RCC 7860 (cell line): ENCODE results near the gene C21orf91.

Experiments used
- DNase-seq: peaks from one replicate; pipeline ENCODE4 v3.0.0-alpha.2; 2015; ENCODE audit warnings: low spot score
- FAIRE-seq: peaks from 2 replicates; lab custom pipeline; 2012; peaks lifted over from hg19 to GRCh38; lab: Jason Lieb, UNC

The C21orf91 gene

GRCh38 chr21:17819114-17819876 is at the start of gene C21orf91:
Gene C21orf91 (minus strand): TSS chr21:17819356. CDS start chr21:17818318, 1,038 bp downstream.
- FAIRE-seq (no peak), DNase-seq (peak; percentile 64)

- FAIRE-seq (no peak), DNase-seq (no peak)
These were observed 47.4 kb upstream of the C21orf91 start for GRCh38 chr21:17866590-17866989.

- DNase-seq: no peak
- FAIRE-seq: no peak
These were observed 40.5 kb upstream of the C21orf91 start for GRCh38 chr21:17859661-17860060.

GRCh38 chr21:17858747-17859146 is 39.6 kb upstream of the C21orf91 start:
- FAIRE-seq: no peak
- DNase-seq: no peak

GRCh38 chr21:17854745-17855144 is 35.6 kb upstream of the C21orf91 start:
- no peak for FAIRE-seq
- DNase-seq: no peak

- DNase-seq: no peak
- FAIRE-seq: no peak
These were observed 34.5 kb upstream of the C21orf91 start for GRCh38 chr21:17853393-17854275.

GRCh38 chr21:17848228-17848627 is 29.1 kb upstream of the C21orf91 start:
- FAIRE-seq (peak; percentile 97), DNase-seq (peak; percentile 94)

GRCh38 chr21:17841103-17841502 is 21.9 kb upstream of the C21orf91 start:
- DNase-seq (no peak), FAIRE-seq (no peak)

GRCh38 chr21:17834639-17835354 is 15.6 kb upstream of the C21orf91 start:
- DNase-seq (no peak), FAIRE-seq (no peak)

GRCh38 chr21:17829472-17829871 is 10.3 kb upstream of the C21orf91 start:
- no peak for DNase-seq
- FAIRE-seq: no peak

GRCh38 chr21:17828223-17828622 is 9.1 kb upstream of the C21orf91 start:
- FAIRE-seq: no peak

GRCh38 chr21:17823846-17824245 is 4.7 kb upstream of the C21orf91 start:
- FAIRE-seq: no peak
- no peak for DNase-seq

More at GRCh38 chr21:17828223-17828622, 9.1 kb upstream of the C21orf91 start:
- no peak for DNase-seq

GRCh38 chr21:17821121-17821520 is 2.0 kb upstream of the C21orf91 start:
- no peak for FAIRE-seq
- DNase-seq: no peak

- DNase-seq (no peak), FAIRE-seq (no peak)
These were observed 697 bp upstream of the C21orf91 start for GRCh38 chr21:17819877-17820229.

- DNase-seq (no peak), FAIRE-seq (no peak)
These were observed 706 bp downstream of the C21orf91 start for GRCh38 chr21:17818186-17819113.

GRCh38 chr21:17813353-17813752 is 5.8 kb downstream of the C21orf91 start:
- no peak for FAIRE-seq
- DNase-seq: no peak

- FAIRE-seq: no peak
- DNase-seq: no peak
These were observed 13.2 kb downstream of the C21orf91 start for GRCh38 chr21:17805966-17806365.

- FAIRE-seq: no peak
- DNase-seq: no peak
These were observed 15.6 kb downstream of the C21orf91 start for GRCh38 chr21:17803536-17803935.

GRCh38 chr21:17802572-17802971 is 16.6 kb downstream of the C21orf91 start:
- FAIRE-seq (peak; percentile 89), DNase-seq (peak; percentile 79)
